Muscle layer of duodenum (tissue), 2 donors: ENCODE measurements around the gene ZRANB3.

Source experiments
- H3K27ac ChIP-seq: one replicate; pipeline ENCODE4 v1.7.0; 2013; ENCODE audit warnings: mild to moderate bottlenecking, low read length
- H3K27me3 ChIP-seq: one replicate; pipeline ENCODE4 v1.7.0; 2013; ENCODE audit warnings: low read depth, mild to moderate bottlenecking, control low read depth, low read length
- H3K36me3 ChIP-seq, 2 donors: one replicate each; pipeline ENCODE4 v1.7.0; 2013; ENCODE audit warnings: low read length in 2 of 2, control low read depth in 1 of 2, mild to moderate bottlenecking in 1 of 2; ENCODE audit not compliant: insufficient read depth in 2 of 2, control insufficient read depth in 1 of 2
- H3K4me1 ChIP-seq, 2 donors: one replicate each; pipeline ENCODE4 v1.7.0; 2013; ENCODE audit warnings: low read length in 2 of 2, mild to moderate bottlenecking in 2 of 2, control low read depth in 1 of 2, moderate library complexity in 1 of 2; ENCODE audit not compliant: insufficient read depth in 2 of 2, control insufficient read depth in 1 of 2
- H3K4me3 ChIP-seq, 2 donors: one replicate each; pipeline ENCODE4 v1.7.0; 2013; ENCODE audit warnings: low read length in 2 of 2, low read depth in 1 of 2, mild to moderate bottlenecking in 1 of 2
- H3K9me3 ChIP-seq, 2 donors: one replicate each; pipeline ENCODE4 v1.7.0; 2013; ENCODE audit warnings: low read length in 2 of 2, control low read depth in 1 of 2, mild to moderate bottlenecking in 1 of 2; ENCODE audit not compliant: control insufficient read depth in 1 of 2
- donor health status: healthy.

The ZRANB3 gene

DNA sequence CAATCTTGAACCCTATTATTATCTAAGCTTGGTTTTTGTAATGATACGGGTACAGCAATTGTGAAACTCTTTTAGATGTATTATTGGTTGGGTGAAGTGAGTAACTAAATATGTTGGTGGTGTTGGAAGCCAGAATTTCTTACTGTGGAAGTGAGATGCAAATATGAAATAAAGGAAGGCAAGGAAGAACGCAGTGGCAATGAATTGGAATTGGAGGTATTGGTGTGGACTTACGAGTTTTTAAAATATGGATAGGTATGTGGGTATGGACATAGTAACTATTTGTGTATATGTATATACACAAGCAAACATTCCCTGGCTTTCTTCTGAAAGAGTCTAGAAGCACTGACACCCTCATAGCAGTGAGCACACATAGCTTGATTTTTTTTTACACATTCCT, 373.2 kb downstream of the ZRANB3 start:
- Histone ChIP-seq H3K27ac (no peak overlapping the region), H3K9me3 (no peaks in the 10 kb centered on the region), H3K4me1 (no peaks in the 10 kb centered on the region), H3K4me3 (no peak overlapping the region), H3K27me3 (no peaks in the 10 kb centered on the region), H3K36me3 (peaks cover 52% of the 10 kb centered on the region in 2 donors)

DNA sequence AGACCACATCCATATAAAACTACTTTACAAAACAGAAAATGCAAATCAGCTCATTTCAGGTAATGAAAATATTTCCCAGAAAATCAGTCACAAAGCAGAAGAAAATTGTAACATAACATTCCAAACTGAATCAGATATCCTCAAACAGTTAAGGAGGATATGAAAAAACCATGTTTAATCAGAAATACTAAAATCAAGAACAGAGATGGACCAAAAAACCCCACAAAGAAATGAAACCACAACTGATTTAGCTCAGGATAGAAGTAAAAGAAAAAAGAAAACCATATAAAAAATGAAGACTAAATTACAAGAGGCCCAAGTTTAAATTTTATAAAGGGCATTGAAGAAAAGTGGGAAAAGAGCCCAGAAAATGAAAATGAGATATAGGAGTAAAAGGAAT, 376.1 kb downstream of the ZRANB3 start:
- Histone ChIP-seq H3K4me3 (no peak overlapping the region), H3K4me1 (no peaks in the 10 kb centered on the region), H3K27me3 (no peaks in the 10 kb centered on the region), H3K36me3 (peaks cover 65 to 77% of the 10 kb centered on the region in 2 donors), H3K9me3 (no peaks in the 10 kb centered on the region), H3K27ac (no peak overlapping the region)

DNA sequence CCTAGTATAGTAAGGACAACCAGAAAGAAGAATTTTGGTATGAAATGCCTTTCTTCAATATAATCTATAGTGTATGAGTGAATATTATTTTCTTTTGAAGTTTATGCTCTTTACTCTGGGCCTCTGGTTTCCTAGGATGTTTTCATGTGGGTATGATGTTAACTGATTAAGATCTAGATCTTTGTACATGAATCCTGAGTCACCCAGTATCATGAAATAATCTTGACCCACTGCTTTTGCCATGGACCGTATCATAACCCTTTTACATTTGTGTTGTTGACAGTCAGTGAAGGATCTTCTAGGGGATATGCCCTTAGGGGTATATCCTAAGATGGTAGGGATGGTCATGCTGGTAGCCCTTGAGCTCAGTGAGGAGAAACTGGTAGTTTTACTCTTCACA, 378.7 kb downstream of the ZRANB3 start:
- Histone ChIP-seq H3K27me3 (no peaks in the 10 kb centered on the region), H3K36me3 (peaks cover 52 to 56% of the 10 kb centered on the region in 2 donors), H3K9me3 (no peaks in the 10 kb centered on the region), H3K27ac (no peak overlapping the region), H3K4me1 (no peaks in the 10 kb centered on the region), H3K4me3 (no peak overlapping the region)

DNA sequence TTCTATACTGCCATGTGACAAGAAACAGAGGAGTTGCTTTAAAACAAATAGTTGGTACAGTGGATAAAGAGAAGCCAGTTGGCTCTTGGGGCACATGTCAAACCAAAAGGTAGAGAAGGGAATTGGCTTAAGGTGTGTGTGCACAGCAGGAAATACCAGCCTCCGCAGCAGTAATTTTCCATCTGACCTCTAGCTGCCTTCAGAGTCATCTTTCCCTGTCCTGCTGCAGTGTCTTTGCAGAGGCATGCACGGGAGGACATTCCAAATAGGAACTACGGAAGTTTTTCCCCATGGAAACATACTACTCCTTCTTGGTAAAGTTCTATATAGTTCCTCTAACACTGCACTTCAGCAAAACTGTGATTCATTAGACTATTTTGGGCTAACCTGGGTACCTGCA, 379.4 kb downstream of the ZRANB3 start:
- H3K9me3 ChIP-seq: no peaks in the 10 kb centered on the region
- H3K27me3 ChIP-seq: no peaks in the 10 kb centered on the region
- H3K27ac ChIP-seq: no peak overlapping the region
- H3K4me3 ChIP-seq: no peak overlapping the region
- peaks cover 49 to 52% of the 10 kb centered on the region in 2 donors for H3K36me3 ChIP-seq
- H3K4me1 ChIP-seq: no peaks in the 10 kb centered on the region

DNA sequence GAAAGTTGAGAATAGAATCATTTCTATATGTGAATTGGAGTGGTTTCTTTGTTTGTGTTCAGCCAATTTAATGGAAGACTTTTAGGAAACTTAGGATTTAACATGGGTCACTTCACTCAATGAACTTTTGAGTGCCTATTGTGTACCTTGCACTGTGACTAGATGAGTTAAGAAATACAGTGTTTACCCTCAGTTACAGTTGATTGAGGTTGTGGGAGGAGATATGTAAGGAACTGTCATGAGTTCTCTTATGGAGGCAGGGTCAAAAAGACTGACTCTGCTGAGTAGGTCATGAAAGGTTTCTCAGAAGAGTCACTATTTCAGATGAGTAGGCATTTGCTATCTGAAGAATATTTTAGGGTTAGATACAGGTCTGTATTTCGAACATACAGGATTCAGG, 380.3 kb downstream of the ZRANB3 start:
- Histone ChIP-seq H3K4me1 (no peaks in the 10 kb centered on the region), H3K4me3 (no peak overlapping the region), H3K27me3 (no peaks in the 10 kb centered on the region), H3K27ac (no peak overlapping the region), H3K9me3 (no peaks in the 10 kb centered on the region), H3K36me3 (peaks cover 48% of the 10 kb centered on the region in 2 donors)

DNA sequence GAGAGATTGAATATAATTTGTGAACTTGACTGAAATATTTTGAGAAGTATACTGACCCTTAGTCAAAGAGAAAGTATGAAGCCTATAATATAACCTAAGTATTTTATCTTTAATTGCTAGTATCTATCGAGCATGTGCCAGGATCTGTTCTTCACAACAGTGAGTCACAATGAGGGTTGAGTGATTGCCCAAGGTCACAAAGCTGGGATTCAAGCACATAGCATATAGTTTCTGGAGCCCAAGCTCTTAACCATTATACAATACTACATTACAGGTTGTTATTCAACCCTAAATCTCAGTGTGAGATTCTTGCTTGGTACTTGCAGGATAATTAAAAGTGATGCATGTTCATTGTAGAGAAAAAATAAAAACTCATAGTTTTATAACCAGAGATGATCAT, 381.8 kb downstream of the ZRANB3 start:
- no peak overlapping the region for H3K27ac ChIP-seq
- H3K4me1 ChIP-seq: no peaks in the 10 kb centered on the region
- no peak overlapping the region for H3K4me3 ChIP-seq

DNA sequence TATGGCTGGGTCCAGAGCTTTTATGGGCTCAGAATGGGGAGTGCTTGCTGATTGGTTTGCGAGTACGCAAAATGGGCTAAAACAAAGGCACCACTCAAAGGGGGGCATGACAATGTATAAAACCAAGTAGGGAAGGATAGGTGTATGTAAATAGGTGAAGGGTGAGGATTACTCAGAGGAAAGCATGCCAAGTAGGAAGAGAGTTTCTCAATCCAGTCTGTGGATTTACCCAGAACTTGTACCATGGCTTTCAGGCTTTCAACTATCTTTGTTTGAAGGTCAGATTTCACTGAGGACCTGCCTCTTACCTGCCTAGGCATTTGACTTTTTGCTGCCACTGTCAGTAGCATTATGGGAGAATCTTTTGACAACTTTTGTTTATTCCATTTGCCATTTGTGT, 386.7 kb downstream of the ZRANB3 start:
- no peak overlapping the region for H3K4me3 ChIP-seq
- no peak overlapping the region for H3K27ac ChIP-seq
- peaks cover 5 to 8% of the 10 kb centered on the region in 2 donors for H3K9me3 ChIP-seq
- no peaks in the 10 kb centered on the region for H3K4me1 ChIP-seq
- no peaks in the 10 kb centered on the region for H3K27me3 ChIP-seq
- peaks cover 9 to 37% of the 10 kb centered on the region in 2 donors for H3K36me3 ChIP-seq

More for the DNA sequence above, 381.8 kb downstream of the ZRANB3 start:
- Histone ChIP-seq H3K9me3 (no peaks in the 10 kb centered on the region), H3K27me3 (no peaks in the 10 kb centered on the region), H3K36me3 (peaks cover 36 to 37% of the 10 kb centered on the region in 2 donors)

DNA sequence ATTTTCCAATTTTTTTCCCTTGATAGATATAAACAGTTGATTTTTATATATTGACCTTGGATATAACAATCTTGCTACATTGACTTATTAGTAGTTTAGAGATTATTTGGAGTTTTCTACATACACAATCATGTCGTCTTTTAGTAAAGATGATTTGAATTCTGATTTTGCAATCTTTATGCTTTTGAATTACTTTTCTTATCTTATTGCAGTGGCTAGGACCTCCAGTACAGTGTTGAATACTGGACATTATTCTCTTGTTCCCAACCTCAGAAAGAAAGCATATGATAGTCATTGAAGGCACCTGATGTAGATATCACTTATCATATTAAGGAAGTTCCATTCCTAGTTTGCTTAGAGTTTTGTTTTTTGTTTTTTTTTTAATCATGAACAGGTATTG, 388.7 kb downstream of the ZRANB3 start:
- H3K36me3 ChIP-seq: peaks cover 13 to 49% of the 10 kb centered on the region in 2 donors
- no peaks in the 10 kb centered on the region for H3K4me1 ChIP-seq
- H3K27ac ChIP-seq: no peak overlapping the region

DNA sequence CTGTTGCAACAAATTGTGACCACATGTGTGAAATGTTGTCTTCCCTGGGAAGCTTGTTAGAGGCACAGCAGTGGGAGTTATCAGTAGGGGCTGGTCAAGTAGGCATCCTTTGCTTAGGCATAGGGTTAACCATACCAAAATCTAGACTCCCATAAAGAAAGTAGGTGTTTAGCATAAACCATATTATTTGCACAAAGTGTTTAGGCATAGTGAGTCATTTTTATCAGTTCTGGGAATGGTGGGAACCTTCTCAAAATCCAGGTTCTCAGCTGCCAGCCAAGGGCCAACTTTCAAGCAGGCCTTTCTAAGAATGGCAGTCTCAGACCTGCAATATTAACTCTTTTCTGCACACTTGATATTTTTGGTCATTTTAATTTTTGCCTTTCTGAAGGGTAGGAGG, 390.4 kb downstream of the ZRANB3 start:
- Histone ChIP-seq H3K36me3 (peaks cover 15 to 63% of the 10 kb centered on the region in 2 donors), H3K4me1 (no peaks in the 10 kb centered on the region), H3K4me3 (no peak overlapping the region), H3K9me3 (peaks cover 5 to 8% of the 10 kb centered on the region in 2 donors), H3K27ac (no peak overlapping the region), H3K27me3 (no peaks in the 10 kb centered on the region)

More for the DNA sequence above, 388.7 kb downstream of the ZRANB3 start:
- Histone ChIP-seq H3K4me3 (no peak overlapping the region), H3K27me3 (no peaks in the 10 kb centered on the region), H3K9me3 (peaks cover 5 to 8% of the 10 kb centered on the region in 2 donors)

DNA sequence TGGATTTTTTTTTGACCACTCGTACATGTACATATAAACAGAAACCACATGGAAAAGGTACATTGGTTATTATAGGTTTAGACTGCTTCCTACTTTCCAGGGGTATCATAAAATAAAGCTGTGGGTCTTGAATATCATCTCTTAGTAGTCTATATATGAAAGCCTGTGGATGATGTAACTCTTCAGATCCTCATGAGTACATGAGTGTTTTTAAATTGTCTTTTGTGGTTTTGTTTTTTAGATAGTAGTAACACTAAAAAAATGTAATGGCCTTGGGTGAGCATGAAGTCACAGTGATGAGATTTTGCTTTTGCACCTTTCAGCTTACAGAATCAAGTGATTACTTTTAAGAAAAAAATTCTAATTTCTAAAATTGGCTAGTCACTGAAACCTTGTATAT, 398.7 kb downstream of the ZRANB3 start:
- H3K36me3 ChIP-seq: peaks cover 43 to 60% of the 10 kb centered on the region in 2 donors
- no peak overlapping the region for H3K4me3 ChIP-seq
- H3K4me1 ChIP-seq: no peaks in the 10 kb centered on the region
- no peaks in the 10 kb centered on the region for H3K27me3 ChIP-seq
- H3K27ac ChIP-seq: no peak overlapping the region
- H3K9me3 ChIP-seq: no peaks in the 10 kb centered on the region

DNA sequence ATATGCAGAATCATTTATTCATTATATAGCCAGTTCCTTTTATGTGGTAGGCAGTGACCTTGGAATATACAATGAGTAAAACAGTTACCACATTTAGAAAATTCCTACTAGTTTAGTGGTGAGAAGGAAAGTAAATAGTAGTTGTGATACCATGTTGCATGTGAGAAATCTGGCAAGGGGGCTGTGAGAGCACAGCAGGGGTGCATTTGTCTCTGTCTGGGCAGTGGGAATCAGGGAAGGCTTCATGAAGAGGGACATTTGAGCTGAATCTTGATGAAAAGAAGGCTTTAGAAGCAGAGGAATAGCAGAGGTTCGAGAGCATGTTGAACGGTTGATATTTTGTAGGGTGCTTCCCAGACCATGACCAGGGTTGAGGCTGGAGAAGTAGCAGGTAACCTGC, 400.3 kb downstream of the ZRANB3 start:
- H3K27ac ChIP-seq: no peak overlapping the region
- no peaks in the 10 kb centered on the region for H3K4me1 ChIP-seq
- H3K27me3 ChIP-seq: no peaks in the 10 kb centered on the region
- H3K4me3 ChIP-seq: no peak overlapping the region
- H3K36me3 ChIP-seq: peaks cover 50 to 56% of the 10 kb centered on the region in 2 donors
- H3K9me3 ChIP-seq: no peaks in the 10 kb centered on the region

DNA sequence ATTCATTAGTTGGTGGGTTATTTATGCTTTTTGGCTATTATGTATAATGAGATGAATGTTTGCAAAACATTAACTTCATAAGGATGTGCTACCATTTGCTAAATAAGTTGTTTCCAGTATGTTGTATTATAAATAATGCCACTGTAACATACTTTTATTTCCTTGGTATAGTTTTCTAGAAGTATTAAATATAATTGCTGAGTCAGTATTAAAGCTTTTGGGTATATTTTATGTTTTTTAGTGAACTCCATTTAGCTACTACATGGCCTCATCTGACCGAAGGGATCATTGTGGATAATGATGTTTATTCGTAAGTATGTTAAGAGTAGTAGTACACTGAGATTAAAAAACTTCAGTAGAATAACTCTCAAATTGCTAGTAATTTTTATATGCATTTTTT, 405.1 kb downstream of the ZRANB3 start:
- Histone ChIP-seq H3K36me3 (peaks cover 32 to 47% of the 10 kb centered on the region in 2 donors), H3K27me3 (no peaks in the 10 kb centered on the region), H3K4me1 (no peaks in the 10 kb centered on the region), H3K9me3 (no peaks in the 10 kb centered on the region), H3K27ac (no peak overlapping the region), H3K4me3 (no peak overlapping the region)
